ENCODE measurements around the gene UNC119B.
"Not testable (repeated sequence)": the region's sequence is repeated elsewhere in the genome, so short reads cannot be mapped to it uniquely, and the experiment has no call there.

The UNC119B gene

DNA sequence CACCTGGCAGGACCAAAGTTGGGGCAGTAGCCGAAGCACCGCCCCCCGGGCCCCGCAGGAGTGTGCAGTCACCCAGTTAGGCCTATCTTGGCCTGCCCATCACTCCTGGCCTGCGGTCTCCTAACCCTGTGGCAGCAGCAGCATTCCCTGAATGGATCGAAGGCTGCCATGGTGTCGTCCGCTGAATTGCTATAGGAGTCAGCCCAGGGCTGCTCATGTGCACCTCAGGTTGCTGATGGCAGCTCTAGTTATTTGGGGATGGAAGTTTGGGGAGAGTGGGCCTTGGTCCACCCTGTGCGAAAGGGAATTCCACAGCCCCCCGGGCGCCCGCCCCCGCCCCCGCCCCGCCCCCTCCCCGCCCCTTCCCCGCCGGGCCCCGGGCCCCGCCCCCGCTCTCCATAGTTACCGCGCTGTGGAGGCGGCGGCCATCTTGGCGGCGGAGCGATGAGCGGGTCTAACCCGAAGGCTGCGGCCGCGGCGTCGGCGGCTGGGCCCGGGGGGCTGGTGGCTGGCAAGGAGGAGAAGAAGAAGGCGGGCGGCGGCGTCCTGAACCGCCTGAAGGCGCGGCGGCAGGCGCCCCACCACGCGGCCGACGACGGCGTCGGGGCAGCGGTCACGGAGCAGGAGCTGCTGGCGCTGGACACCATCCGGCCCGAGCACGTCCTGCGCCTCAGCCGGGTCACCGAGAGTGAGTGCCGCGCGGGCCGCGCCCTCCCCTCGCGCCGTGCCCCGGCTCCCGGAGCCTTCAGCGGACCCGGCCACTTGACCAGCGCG is at the start of gene UNC119B:
UNC119B (plus strand) TSS at position 428 of the 774 bp plus-strand sequence; CDS start at position 445, 17 bp downstream.
- DNase-seq, result peak; percentile 75 to 79

DNA sequence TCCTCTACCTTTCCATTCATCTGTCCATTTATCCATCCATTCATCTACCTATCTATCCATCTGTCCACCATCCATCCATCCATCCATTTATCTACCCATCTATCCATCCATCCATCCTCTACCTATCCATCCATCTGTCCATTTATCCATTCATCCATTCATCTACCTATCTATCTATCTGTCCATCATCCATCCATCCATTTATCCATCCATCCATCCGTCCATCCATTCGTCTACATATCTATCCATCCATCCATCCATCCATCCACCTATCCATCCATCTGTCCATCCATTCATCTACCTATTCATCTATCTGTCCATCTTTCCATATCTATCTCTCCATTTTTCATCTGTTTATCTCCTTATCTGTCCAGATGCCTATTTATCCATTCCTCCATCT is 48.8 kb upstream of the UNC119B start:
- no peak for DNase-seq

- no peak for DNase-seq
Measured at GRCh38 chr12:120662879-120663278, 47.4 kb upstream of the UNC119B start.

- DNase-seq, result no peak
Measured at GRCh38 chr12:120663741-120664140, 46.5 kb upstream of the UNC119B start.

- no peak for DNase-seq
Measured at GRCh38 chr12:120666571-120667390, 43.5 kb upstream of the UNC119B start.

- no peak for DNase-seq
Measured at GRCh38 chr12:120668091-120668867, 42.0 kb upstream of the UNC119B start.

GRCh38 chr12:120668868-120669840 is 41.1 kb upstream of the UNC119B start:
- no peak for DNase-seq

GRCh38 chr12:120670237-120670636 is 40.0 kb upstream of the UNC119B start:
- not testable (repeated sequence) for DNase-seq

DNA sequence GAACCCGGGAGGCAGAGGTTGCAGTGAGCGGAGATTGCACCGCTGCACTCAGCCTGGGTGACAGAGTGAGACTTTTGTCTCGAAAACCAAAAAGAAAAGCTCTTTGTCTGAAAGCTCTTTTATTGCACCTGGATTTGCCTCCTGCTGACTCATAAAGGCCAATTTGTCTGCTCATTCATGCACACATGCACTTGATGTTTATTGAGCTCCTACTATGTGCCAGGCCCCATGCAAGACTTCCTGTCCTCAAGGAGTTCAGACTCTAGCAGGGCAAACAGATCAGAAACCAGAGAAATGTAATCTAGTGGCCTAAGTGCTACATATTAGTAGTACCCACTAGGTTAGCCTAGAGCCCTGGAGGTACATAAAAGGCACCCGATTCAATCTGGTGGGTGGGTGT is 39.6 kb upstream of the UNC119B start:
- DNase-seq, result no peak

DNA sequence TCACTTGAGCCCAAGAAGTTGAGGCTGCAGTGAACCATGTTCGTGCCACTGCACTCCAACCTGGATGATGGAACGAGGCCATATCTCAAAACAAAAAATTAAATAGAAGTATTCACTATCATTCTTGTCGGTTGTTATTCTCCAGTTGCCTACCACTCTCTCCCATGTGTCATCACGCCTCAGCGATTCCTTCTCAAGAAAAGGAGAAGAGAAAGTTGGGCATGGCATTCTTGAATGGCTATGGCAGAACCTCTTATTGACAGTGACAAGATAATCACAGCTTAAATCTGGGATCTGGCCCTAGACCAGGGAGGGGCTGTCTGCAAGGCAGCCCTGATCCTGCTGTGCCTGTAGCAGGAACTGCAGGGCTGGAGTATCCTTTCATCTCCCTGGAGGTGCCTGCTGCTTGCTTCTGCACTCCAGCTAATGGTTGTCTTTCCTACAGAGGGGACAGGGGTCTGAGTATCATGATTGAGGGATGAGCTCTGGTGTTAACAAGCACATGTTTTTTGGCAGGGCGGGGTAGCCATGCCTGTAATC is 36.1 kb upstream of the UNC119B start:
- no peak for DNase-seq

DNA sequence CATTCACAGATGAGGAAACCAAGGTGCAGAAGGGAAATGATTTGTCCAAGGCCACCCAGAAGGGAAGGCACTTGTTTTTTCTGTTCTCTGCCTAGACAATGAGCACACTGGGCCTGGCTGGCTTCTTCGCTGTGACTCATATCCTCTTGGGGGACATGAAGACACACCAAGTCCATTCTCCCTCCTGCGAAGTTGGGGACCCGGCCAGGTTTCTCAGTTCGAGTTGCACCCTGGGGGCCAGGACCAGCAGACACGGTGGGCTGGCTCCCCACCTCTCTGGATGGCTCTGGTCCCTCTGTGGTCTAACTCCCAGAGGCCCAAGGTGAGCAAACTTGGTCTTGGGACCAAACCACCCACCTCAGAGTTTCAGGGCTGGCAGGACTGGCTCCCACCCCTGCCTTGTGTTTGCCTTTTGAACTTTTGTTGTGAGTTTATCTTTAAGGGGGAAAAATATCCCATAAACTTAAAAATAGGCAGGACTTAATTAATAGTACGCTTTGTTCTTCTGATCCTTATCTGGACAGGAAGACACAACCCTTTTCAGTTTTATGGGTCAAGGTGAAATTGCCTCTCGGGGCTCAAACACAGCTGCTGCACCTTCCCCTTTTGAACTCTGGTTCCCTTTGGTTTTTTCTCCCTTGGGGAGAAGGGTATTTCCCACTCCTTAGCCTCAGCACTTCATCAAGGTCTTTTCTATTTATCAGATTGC is 32.3 kb upstream of the UNC119B start:
- DNase-seq, result no peak

DNA sequence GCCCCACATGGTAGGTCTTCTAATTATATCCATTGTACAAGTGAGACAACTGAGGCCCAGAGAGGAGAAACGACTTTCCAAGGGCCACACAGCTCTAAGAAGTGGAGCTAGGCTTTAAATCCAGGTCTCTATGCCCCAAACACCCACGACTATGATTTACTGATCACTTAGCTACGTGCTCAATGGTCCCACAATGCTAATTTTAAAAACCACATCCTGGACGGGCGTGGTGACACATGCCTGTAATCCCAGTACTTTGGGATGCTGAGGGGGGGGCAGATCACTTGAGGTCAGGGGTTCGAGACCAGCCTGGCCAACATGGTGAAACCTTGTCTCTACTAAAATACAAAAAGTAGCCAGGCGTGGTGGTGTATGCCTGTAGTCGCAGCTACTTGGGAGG is 31.7 kb upstream of the UNC119B start:
- no peak for DNase-seq

GRCh38 chr12:120680165-120680738 is 30.0 kb upstream of the UNC119B start:
- DNase-seq, result no peak

- DNase-seq, result no peak
Measured at GRCh38 chr12:120684523-120684932, 25.7 kb upstream of the UNC119B start.

- DNase-seq, result no peak
Measured at GRCh38 chr12:120685522-120685921, 24.7 kb upstream of the UNC119B start.

- DNase-seq, result peak; percentile 95 to 97
Measured at GRCh38 chr12:120686151-120686689, 24.0 kb upstream of the UNC119B start.

DNA sequence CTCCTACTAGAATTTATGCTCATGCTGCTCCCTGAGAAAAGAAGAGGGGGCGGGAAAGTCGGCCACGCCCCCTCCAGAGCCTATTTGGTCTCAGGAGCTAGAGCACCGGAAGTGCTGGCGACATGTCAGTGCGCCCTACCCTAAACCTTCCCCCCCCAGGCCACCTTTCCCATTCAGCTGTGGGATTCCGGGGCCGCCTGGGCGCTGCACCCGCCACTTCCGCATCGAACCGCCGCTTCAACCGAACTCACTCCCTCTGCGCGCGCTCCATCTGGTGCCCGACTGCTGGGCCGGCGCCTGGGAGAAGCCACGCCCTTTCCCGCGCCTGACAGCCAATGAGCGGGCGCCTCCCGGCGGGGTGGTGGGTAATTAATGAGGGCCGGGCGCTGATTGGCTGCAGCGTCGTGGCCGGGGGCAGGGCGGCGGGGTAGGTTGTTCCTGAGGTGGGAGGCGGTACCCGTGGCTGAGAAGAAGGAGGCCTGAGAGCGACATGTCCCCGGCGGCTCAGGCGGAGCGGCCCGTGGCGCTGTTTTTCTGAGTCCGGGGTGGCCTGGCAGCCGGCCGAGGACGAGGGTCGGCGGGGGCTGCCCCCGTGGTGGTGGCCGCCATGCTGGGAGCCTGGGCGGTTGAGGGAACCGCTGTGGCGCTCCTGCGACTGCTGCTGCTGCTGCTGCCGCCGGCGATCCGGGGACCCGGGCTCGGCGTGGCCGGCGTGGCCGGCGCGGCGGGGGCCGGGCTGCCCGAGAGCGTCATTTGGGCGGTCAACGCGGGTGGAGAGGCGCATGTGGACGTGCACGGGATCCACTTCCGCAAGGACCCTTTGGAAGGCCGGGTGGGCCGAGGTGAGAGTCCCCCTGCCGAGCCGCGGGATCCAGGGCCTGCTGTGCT is 23.3 kb upstream of the UNC119B start, which contains the start of gene MLEC:
MLEC (plus strand) TSS at position 460 of the 888 bp plus-strand sequence; CDS start at position 608, 148 bp downstream.
- DNase-seq, result peak; percentile 99

- DNase-seq, result peak; percentile 43 to 48
Measured at GRCh38 chr12:120687578-120688289, 22.5 kb upstream of the UNC119B start.

Measured in stimulated activated CD4-positive, alpha-beta T cell treated with anti-CD3 and anti-CD28 coated beads, Interleukin-4, amount 100 ng/mL, for 4 hours (primary cell).